Fibroblast of lung (primary cell): ENCODE measurements around the gene MYBBP1A.

ENCODE experiments used
- CTCF ChIP-seq, 2 donors: IDR thresholded peaks in 1 of 2; conservative IDR thresholded peaks in 1 of 2; 1 replicate in 1 of 2; 2 replicates in 1 of 2; pipeline ENCODE4 v1.5.1; 2011 to 2012; ENCODE audit warnings: low read length in 2 of 2, control low read depth in 1 of 2, inconsistent platforms in 1 of 2, low read depth in 1 of 2, mild to moderate bottlenecking in 1 of 2
- EZH2 ChIP-seq: IDR thresholded peaks from 2 replicates; pipeline ENCODE4 v1.5.1; 2012; ENCODE audit warnings: low read length, control low read depth, mild to moderate bottlenecking; ENCODE audit errors: missing control alignments

- TF ChIP-seq CTCF (conservative IDR thresholded peaks at IDR 0.05 in 1 of 2, IDR thresholded peaks at IDR 0.05 in 1 of 2; ENCODE audit: low read depth in 1 of 2, low read length in 2 of 2) (no peak), EZH2 (no peak)
These were observed 31.2 kb downstream of the MYBBP1A start for GRCh38 chr17:4523946-4524345.
